Ectodermal cell (in vitro differentiated cells): ENCODE measurements around the gene THSD4.

Experiments used
- H3K27ac ChIP-seq: 2 replicates; pipeline ENCODE4 v1.7.0; 2013; ENCODE audit warnings: mild to moderate bottlenecking, low read depth, low read length; ENCODE audit not compliant: insufficient read depth, poor library complexity, severe bottlenecking
- H3K27me3 ChIP-seq: 2 replicates; pipeline ENCODE4 v1.7.0; 2013; ENCODE audit warnings: mild to moderate bottlenecking, low read length; ENCODE audit not compliant: insufficient read depth, control insufficient read depth, poor library complexity, severe bottlenecking
- H3K36me3 ChIP-seq: one replicate; pipeline ENCODE4 v1.7.0; 2013; ENCODE audit warnings: low read length; ENCODE audit not compliant: control insufficient read depth, insufficient read depth
- H3K4me1 ChIP-seq: one replicate; pipeline ENCODE4 v1.7.0; 2013; ENCODE audit warnings: low read length; ENCODE audit not compliant: control insufficient read depth, insufficient read depth
- H3K4me3 ChIP-seq: 2 replicates; pipeline ENCODE4 v1.7.0; 2013; ENCODE audit warnings: low read depth, low read length, control low read depth; ENCODE audit not compliant: insufficient read depth
- H3K9me3 ChIP-seq: 2 replicates; pipeline ENCODE4 v1.7.0; 2013; ENCODE audit warnings: mild to moderate bottlenecking, low read length, moderate library complexity; ENCODE audit not compliant: control insufficient read depth
- WGBS, 2 experiments: methylation state at CpG; one replicate each; pipeline ENCODE4 v1.1.7; 2013; ENCODE audit warnings: missing lambda C conversion rate in 2 of 2; 5-methylcytosine and 5-hydroxymethylcytosine counted together

THSD4 gene

DNA sequence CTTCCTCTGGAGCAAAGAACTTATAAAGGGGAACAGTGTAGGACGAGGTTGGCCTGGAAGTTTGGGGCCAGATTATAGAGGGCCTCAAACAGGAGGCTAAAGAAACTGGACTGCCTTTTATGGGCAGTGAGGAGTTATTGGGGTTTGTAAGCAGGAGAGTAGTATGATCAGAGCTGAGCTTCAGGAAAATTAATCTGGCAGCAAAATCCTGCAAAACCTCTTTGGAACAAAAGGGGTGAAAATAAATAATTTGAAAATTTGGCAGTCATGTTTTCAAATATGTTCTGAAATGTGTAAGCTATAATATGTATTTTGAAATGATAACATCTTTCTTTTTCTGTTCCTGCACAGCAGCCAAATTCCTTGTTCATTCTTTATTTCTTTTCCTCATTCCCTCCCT lies 164.9 kb downstream of the THSD4 start:
- Histone ChIP-seq H3K27ac (no peak overlapping the region), H3K4me3 (no peak overlapping the region), H3K27me3 (no peaks in the 10 kb centered on the region), H3K4me1 (peaks cover 1% of the 10 kb centered on the region), H3K9me3 (no peaks in the 10 kb centered on the region), H3K36me3 (no peaks in the 10 kb centered on the region)
- 89 to 93% methylated on average over 1 of the region's 1 CpG for WGBS, 2 experiments

DNA sequence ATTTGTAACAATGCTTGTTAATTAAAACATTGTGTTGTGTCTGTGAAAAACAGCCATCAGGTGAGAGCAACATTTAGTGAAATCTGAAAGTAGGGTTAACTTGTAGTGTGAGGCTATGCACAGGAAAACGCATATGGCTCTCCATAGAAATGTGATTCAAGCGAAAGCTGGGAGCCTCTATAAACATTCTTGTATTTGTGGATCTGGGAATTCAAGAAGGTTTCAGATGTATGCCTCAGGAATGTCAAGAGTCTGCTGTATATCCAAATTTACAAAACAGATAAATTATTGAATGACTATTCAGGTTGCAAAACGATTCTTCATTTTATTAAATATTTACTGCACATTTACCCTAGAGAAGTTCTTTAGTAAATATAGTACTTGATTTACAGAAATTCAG lies 166.0 kb downstream of the THSD4 start:
- no peak overlapping the region for H3K27ac ChIP-seq
- H3K4me3 ChIP-seq = no peak overlapping the region
- WGBS, 2 experiments = 91 to 95% methylated on average over 2 to 3 of the region's 3 CpGs
- no peaks in the 10 kb centered on the region for H3K4me1 ChIP-seq
- H3K9me3 ChIP-seq = no peaks in the 10 kb centered on the region
- no peaks in the 10 kb centered on the region for H3K36me3 ChIP-seq
- H3K27me3 ChIP-seq = no peaks in the 10 kb centered on the region

DNA sequence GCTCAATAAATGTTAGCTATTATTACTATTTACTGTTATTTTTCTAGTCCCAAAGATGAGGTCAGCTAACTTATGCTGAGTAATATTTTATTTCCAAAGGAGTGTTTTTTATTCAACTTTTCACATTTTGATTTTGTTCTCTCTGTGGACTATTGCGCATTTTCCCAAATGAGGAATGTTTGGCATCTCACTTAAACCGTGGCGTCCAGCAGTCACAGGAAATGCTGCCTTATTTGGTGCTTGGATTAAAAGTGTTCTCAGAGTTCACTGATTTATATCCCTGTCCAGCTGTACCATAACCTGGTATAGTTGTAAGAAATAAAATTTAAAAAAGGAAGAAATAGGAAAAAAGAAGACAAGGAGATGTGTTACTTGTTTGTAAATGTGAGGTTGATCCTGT lies 166.8 kb downstream of the THSD4 start:
- H3K27ac ChIP-seq = no peak overlapping the region
- WGBS, 2 experiments = 81 to 86% methylated on average over 3 of the region's 3 CpGs

GRCh38 chr15:71288348-71288955 lies 173.2 kb downstream of the THSD4 start:
- Histone ChIP-seq H3K36me3 (no peaks in the 10 kb centered on the region), H3K4me1 (no peaks in the 10 kb centered on the region)
- WGBS, 2 experiments = 76 to 96% methylated on average over 3 to 4 of the region's 5 CpGs

More for the DNA sequence above, 166.8 kb downstream of the THSD4 start:
- no peaks in the 10 kb centered on the region for H3K4me1 ChIP-seq
- H3K27me3 ChIP-seq = no peaks in the 10 kb centered on the region
- no peaks in the 10 kb centered on the region for H3K9me3 ChIP-seq
- H3K4me3 ChIP-seq = no peak overlapping the region
- no peaks in the 10 kb centered on the region for H3K36me3 ChIP-seq

DNA sequence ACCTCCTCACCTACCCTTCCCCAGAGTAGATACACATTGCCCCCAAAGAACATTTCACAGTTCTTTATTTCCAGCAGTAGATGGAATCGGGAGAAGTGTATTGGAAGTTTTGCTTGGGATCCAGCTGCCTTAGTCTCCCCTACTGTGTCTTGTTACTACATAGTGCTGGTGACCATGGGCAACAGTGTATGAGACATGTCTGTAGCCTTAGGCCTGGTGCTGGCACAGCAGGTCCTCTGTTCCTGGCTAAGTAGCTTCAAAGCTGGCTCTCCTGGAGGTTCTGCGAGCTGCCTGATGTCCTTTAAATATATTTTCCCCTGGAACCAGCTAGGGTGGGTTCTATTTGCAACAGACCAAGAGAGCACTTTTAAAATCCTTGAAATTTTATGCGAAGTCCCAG lies 174.7 kb downstream of the THSD4 start:
- 86 to 89% methylated on average over 3 of the region's 3 CpGs for WGBS, 2 experiments
- Histone ChIP-seq H3K27ac (no peak overlapping the region), H3K36me3 (no peaks in the 10 kb centered on the region), H3K27me3 (no peaks in the 10 kb centered on the region), H3K4me1 (no peaks in the 10 kb centered on the region), H3K4me3 (no peak overlapping the region), H3K9me3 (no peaks in the 10 kb centered on the region)

More at GRCh38 chr15:71288348-71288955, 173.2 kb downstream of the THSD4 start:
- H3K27me3 ChIP-seq = no peaks in the 10 kb centered on the region
- H3K4me3 ChIP-seq = no peak overlapping the region
- H3K27ac ChIP-seq = no peak overlapping the region
- no peaks in the 10 kb centered on the region for H3K9me3 ChIP-seq

DNA sequence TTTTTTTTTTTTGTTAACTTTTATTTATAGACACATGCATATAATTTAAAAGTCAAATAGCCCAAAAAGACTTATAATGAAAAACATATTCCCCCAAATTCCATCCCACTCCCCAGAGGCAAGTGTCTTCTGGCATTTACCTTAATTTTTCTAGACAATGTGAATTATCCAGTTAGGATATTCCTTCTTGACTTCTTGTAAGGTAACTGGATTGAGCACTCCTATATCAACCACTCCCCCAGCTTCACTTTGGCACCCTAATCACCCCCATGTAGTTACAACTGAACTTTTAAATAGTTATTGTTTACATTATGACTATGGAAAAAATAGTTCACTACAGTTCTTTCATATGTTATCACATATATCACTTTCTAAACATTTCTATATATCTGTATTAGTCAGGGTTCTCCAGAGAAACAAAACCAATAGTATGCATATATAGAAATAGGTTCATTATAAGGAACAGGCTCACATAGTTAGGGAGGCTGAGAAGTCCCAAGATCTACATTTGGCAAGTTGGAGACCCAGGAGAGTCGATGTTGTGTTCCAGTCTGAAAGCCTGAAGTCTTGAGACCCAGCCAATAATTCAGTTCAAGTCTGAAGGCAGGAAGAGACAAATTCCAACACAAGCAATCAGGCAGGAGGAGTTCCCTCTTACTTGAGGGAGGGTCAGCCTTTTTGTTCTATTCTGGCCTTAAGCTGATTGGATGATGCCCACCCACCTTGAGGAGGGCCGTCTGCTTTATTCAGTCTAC lies 175.8 kb downstream of the THSD4 start:
- Histone ChIP-seq H3K9me3 (no peaks in the 10 kb centered on the region), H3K4me1 (no peaks in the 10 kb centered on the region), H3K4me3 (no peak overlapping the region), H3K27me3 (no peaks in the 10 kb centered on the region), H3K36me3 (no peaks in the 10 kb centered on the region), H3K27ac (no peak overlapping the region)
- WGBS, 2 experiments = 95 to 96% methylated on average over 2 of the region's 2 CpGs

GRCh38 chr15:71291723-71292122 lies 176.5 kb downstream of the THSD4 start:
- Histone ChIP-seq H3K27me3 (no peaks in the 10 kb centered on the region), H3K36me3 (no peaks in the 10 kb centered on the region)
- WGBS, 2 experiments = 86 to 94% methylated on average over 1 of the region's 1 CpG

GRCh38 chr15:71293723-71294122 lies 178.5 kb downstream of the THSD4 start:
- H3K4me3 ChIP-seq = no peak overlapping the region
- 65 to 68% methylated on average over 2 of the region's 2 CpGs for WGBS, 2 experiments
- no peaks in the 10 kb centered on the region for H3K9me3 ChIP-seq
- no peak overlapping the region for H3K27ac ChIP-seq
- no peaks in the 10 kb centered on the region for H3K36me3 ChIP-seq
- no peaks in the 10 kb centered on the region for H3K27me3 ChIP-seq
- H3K4me1 ChIP-seq = no peaks in the 10 kb centered on the region

More at GRCh38 chr15:71291723-71292122, 176.5 kb downstream of the THSD4 start:
- H3K4me1 ChIP-seq = no peaks in the 10 kb centered on the region
- no peak overlapping the region for H3K4me3 ChIP-seq
- H3K9me3 ChIP-seq = no peaks in the 10 kb centered on the region
- H3K27ac ChIP-seq = no peak overlapping the region

- no peak overlapping the region for H3K4me3 ChIP-seq
- no peaks in the 10 kb centered on the region for H3K9me3 ChIP-seq
- no peaks in the 10 kb centered on the region for H3K4me1 ChIP-seq
- no peak overlapping the region for H3K27ac ChIP-seq
- no peaks in the 10 kb centered on the region for H3K36me3 ChIP-seq
- 87 to 88% methylated on average over 12 of the region's 12 CpGs for whole genome bisulfite sequencing, 2 experiments
- no peaks in the 10 kb centered on the region for H3K27me3 ChIP-seq
Observed at GRCh38 chr15:71294251-71294910, 179.1 kb downstream of the THSD4 start.

DNA sequence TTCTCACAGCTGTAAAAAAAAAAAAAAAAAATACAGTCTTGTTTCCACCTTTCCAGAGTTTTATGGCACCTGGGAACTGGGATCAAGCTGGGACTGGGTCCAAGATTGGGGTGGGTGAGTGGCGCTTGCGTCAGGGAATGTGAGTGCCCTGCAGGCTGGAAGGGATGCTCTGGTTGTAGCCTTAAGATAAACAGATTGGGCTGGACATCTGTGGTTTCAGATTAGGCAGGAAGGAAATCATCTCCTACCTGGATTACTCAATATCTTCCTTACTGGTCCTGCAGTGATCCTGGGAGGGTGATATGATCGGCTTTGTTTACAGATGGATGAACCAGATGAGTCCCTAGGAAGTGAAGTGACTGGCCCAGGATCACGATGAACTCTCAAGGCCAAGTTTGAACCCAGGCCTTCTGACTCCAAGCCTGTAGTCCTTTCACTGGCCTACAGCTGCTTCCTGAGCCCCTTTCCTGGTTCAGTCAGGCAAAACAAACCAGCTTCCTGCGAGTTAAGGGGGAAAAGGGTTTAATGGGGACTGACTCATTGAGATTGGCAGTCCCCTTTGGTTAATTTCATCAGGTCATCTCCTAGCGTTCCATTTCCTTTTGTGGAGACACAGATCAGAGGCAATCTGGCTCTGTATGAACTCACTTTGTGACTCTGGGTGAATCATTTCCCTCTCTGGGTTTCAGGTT lies 179.8 kb downstream of the THSD4 start:
- Histone ChIP-seq H3K4me3 (no peak overlapping the region), H3K27ac (no peak overlapping the region), H3K4me1 (no peaks in the 10 kb centered on the region), H3K27me3 (no peaks in the 10 kb centered on the region), H3K36me3 (no peaks in the 10 kb centered on the region), H3K9me3 (no peaks in the 10 kb centered on the region)
- WGBS, 2 experiments = 82 to 86% methylated on average over 6 of the region's 6 CpGs
